ENCODE results near the gene CPSF3.
A peak's percentile ranks its signal among the peaks of the same experiment; 100 is the strongest.

Gene CPSF3

DNA sequence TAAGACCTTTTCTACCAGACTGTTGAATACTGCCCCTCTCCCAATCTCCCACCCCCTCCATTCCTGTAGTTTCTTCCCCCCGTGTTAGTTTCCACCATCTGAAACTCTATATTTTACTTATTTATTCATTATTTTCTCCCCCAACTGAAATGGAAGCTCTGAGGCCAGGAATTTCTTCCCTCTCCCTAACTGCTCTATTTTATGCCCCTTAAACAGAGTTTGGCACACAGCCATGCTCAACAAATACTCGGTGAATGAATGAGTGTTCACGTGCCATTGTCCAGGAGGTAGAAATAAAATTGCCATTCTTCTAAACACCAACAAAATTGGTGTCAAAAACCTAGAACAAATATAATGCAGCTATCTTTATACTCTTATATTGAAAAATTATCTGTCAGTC lies 5.7 kb upstream of the CPSF3 start:
- ChIA-PET POLR2A (no interaction called here), CTCF (interaction anchor here (1.2 kb wide), 1 partner anchor 706 kb away, joined by 3 read pairs; no protein-coding TSS in a partner anchor)
- no peak for DNase-seq (ENCODE audit: extremely low spot score)
- TF ChIP-seq, protein P1, sequence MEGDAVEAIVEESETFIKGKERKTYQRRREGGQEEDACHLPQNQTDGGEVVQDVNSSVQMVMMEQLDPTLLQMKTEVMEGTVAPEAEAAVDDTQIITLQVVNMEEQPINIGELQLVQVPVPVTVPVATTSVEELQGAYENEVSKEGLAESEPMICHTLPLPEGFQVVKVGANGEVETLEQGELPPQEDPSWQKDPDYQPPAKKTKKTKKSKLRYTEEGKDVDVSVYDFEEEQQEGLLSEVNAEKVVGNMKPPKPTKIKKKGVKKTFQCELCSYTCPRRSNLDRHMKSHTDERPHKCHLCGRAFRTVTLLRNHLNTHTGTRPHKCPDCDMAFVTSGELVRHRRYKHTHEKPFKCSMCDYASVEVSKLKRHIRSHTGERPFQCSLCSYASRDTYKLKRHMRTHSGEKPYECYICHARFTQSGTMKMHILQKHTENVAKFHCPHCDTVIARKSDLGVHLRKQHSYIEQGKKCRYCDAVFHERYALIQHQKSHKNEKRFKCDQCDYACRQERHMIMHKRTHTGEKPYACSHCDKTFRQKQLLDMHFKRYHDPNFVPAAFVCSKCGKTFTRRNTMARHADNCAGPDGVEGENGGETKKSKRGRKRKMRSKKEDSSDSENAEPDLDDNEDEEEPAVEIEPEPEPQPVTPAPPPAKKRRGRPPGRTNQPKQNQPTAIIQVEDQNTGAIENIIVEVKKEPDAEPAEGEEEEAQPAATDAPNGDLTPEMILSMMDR (IDR thresholded peaks at IDR 0.05; ENCODE audit: control extremely low read depth, extremely low read depth, low read depth, missing control alignments) = no peak

DNA sequence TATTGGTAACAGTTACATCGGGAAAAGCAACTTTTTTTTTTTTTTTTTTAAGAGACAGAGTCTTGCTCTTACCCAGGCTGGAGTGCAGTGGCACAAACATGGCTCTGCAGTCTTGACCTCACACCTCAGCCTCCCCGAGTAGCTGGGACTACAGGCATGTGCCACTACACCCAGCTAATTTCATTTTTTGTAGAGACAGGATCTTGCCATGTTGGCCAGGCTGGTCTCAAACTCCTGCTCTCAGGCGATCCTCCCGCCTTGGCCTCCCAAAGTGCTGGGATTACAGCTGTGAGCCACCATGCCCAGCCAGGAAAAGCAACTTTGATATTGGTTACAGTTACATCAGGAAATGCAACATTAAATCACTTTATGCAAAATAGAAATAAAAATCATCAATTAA lies 4.7 kb upstream of the CPSF3 start:
- CTCF ChIA-PET = no interaction called here
- POLR2A ChIA-PET = no interaction called here
- TF ChIP-seq, protein P1 (IDR thresholded peaks at IDR 0.05; ENCODE audit: control extremely low read depth, extremely low read depth, low read depth, missing control alignments) = no peak
- no peak for DNase-seq (ENCODE audit: extremely low spot score)

DNA sequence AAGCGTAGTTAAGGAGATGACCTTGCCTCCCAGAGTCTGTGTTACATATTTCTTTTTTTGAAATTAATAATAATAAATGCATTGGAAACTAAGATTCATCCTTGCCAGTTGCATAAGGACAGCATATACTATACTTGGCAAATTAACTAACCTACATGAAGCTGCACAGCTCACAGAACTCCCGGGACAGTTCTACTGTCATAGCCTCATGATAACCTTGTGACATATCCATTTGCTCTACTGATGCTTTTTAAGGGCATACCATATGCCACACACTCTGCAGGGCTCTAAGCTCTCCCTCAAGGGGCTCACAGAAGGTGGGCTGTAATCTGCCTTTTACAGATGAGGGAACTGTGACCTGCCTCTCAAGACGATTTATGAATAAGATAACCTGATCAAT lies 3.9 kb upstream of the CPSF3 start:
- TF ChIP-seq, protein P1 (IDR thresholded peaks at IDR 0.05; ENCODE audit: control extremely low read depth, extremely low read depth, low read depth, missing control alignments) = no peak
- no peak for DNase-seq (ENCODE audit: extremely low spot score)
- ChIA-PET CTCF (no interaction called here), POLR2A (no interaction called here)

DNA sequence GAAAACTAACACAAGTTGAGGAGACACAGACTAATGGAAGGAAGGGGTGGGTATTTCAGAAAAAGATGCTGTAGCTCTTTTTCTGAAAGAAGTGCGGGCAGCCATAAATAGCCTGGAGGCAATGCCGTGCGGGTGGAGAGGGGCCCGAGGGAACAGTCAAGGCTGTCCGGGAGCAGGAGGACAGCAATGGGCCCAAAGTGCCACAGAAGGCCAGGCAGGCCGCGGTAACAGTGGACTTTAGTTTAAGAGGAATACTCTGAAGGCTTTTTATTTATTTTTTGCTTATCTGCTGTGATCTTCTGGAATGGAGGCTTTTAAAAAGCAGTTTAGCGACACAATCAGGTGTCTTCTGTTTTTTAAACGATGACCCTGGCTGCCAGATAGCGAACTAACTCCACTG lies 3.0 kb upstream of the CPSF3 start:
- no peak for DNase-seq (ENCODE audit: extremely low spot score)
- TF ChIP-seq, protein P1 (IDR thresholded peaks at IDR 0.05; ENCODE audit: control extremely low read depth, extremely low read depth, low read depth, missing control alignments) = no peak
- POLR2A ChIA-PET = no interaction called here
- CTCF ChIA-PET = no interaction called here

DNA sequence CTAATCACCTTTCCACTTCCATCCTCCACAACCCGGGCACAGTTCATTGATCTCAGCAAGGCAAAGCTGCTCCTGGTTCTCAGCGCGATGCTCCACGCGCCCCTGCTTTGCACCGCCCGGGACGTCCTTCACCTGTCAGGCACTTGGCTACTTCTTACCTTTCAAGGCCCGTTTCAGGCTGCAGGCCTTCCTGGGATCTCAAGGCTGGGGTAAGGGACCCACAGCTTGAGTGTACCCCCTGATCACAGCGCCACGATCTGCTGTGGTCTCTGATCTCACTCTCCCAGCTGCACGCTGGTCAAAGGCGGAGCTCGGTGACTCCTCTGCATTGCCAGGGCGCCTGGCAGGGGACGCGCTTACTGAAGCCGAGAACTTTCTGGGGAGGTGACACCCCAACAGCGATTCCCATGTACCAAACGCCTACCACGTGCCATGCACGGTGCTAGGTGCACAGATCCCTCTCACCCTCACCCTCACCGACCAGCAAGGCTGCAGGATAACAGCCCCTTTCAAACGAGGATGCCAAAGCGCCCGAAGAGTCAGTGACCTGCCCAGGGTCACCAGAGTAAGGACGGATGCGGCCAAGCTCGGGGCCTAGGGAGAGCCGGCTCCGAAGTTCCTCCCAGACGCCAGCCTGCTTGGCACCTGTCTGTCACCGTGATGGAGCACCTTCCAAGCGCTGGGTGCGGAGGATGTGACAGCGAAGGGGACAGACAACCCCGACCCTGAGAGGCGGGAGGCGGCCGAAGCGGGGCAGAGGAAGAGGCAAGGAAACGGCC lies 944 bp upstream of the CPSF3 start:
- CTCF ChIA-PET = interaction anchor here (0.8 to 1.5 kb wide), 2 partner anchors 14 to 133 kb away, joined by 3 to 5 read pairs; partner anchors contain the start of gene ADAM17
- POLR2A ChIA-PET = interaction anchor here (0.5 to 0.6 kb wide), 3 partner anchors 249 to 473 kb away, joined by 3 to 9 read pairs (median 3); no protein-coding TSS in a partner anchor
- peak; percentile 66 for DNase-seq (ENCODE audit: extremely low spot score)
- TF ChIP-seq, protein P1 (IDR thresholded peaks at IDR 0.05; ENCODE audit: control extremely low read depth, extremely low read depth, low read depth, missing control alignments) = no peak

DNA sequence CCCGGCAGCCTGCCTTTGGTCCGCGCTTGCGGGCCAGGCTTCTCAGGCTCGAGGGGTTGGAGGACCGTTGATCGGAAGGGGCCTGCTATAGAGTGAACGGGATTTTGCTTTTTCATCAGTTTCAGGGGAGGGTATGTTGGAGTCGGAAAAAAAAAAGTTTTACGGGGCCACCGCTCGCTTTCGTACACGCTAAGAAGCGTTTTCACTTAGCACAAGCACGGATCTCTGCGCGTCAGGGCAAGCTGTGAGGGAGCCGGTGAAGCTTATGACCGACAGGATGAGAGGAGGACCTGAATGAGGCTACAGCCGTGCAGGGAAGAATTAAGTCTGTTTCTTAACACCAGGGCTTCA lies 443 bp downstream of the CPSF3 start:
- POLR2A ChIA-PET = interaction anchor here (0.7 kb wide), 1 partner anchor 22 kb away, joined by 3 read pairs; no protein-coding TSS in a partner anchor

More for the DNA sequence above, 443 bp downstream of the CPSF3 start:
- CTCF ChIA-PET = no interaction called here
- DNase-seq (ENCODE audit: extremely low spot score) = no peak
- TF ChIP-seq, protein P1 (IDR thresholded peaks at IDR 0.05; ENCODE audit: control extremely low read depth, extremely low read depth, low read depth, missing control alignments) = no peak
